ENCODE measurements around the gene ZNF672.

DNA sequence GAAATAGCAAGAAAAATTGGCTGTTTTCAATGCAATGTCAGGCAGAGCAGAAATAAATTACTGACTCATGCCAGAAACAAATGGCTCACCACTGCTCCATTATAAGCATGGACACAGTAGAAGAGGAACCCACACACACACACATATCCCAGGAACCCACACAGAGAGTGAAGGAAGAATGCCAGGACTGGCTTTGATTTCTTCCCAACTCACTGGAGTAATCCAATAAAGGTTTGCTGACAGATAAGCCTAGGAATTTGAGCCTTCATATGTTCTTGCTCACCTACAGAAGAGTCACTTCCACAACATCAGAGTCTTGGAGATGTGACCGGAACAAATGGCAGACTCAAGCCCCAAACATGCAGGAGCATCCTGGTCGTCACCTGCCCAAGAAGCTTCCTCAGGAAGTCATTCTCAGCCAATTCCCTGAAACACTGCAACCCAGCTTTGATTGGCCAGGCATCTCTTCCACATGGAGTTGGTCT is 14.5 kb upstream of the ZNF672 start:
- TF ChIP-seq, protein P1, sequence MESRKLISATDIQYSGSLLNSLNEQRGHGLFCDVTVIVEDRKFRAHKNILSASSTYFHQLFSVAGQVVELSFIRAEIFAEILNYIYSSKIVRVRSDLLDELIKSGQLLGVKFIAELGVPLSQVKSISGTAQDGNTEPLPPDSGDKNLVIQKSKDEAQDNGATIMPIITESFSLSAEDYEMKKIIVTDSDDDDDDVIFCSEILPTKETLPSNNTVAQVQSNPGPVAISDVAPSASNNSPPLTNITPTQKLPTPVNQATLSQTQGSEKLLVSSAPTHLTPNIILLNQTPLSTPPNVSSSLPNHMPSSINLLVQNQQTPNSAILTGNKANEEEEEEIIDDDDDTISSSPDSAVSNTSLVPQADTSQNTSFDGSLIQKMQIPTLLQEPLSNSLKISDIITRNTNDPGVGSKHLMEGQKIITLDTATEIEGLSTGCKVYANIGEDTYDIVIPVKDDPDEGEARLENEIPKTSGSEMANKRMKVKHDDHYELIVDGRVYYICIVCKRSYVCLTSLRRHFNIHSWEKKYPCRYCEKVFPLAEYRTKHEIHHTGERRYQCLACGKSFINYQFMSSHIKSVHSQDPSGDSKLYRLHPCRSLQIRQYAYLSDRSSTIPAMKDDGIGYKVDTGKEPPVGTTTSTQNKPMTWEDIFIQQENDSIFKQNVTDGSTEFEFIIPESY (IDR thresholded peaks at IDR 0.05; ENCODE audit: borderline replicate concordance, low read depth): peak; percentile 21; the same call in 1 of the 2 replicates
- TF ChIP-seq, protein P2, sequence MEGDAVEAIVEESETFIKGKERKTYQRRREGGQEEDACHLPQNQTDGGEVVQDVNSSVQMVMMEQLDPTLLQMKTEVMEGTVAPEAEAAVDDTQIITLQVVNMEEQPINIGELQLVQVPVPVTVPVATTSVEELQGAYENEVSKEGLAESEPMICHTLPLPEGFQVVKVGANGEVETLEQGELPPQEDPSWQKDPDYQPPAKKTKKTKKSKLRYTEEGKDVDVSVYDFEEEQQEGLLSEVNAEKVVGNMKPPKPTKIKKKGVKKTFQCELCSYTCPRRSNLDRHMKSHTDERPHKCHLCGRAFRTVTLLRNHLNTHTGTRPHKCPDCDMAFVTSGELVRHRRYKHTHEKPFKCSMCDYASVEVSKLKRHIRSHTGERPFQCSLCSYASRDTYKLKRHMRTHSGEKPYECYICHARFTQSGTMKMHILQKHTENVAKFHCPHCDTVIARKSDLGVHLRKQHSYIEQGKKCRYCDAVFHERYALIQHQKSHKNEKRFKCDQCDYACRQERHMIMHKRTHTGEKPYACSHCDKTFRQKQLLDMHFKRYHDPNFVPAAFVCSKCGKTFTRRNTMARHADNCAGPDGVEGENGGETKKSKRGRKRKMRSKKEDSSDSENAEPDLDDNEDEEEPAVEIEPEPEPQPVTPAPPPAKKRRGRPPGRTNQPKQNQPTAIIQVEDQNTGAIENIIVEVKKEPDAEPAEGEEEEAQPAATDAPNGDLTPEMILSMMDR (IDR thresholded peaks at IDR 0.05): no peak
- TF ChIP-seq RCOR1 (IDR thresholded peaks at IDR 0.05; ENCODE audit: low read length): no peak
- TF ChIP-seq, protein P3, sequence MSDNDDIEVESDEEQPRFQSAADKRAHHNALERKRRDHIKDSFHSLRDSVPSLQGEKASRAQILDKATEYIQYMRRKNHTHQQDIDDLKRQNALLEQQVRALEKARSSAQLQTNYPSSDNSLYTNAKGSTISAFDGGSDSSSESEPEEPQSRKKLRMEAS (IDR thresholded peaks at IDR 0.05; ENCODE audit: low read depth): no peak

All from SK-N-SH (cell line).